Thoracic aorta (tissue), 2 donors: Measurements from ENCODE around the gene DPPA2. TPM values are rescaled to one million over a fixed set of nuclear protein-coding genes. Genes with fewer than 3 reads are reported as not detected.

Source experiments
- ATAC-seq: fragments of 150-250 bp; one replicate; pipeline ENCODE4 v1.8.0; 2017; ENCODE audit warnings: low read depth; ENCODE audit not compliant: insufficient number of reproducible peaks, low FRiP score
- DNase-seq: peaks from one replicate; pipeline ENCODE4 v3.0.0-alpha.2; 2020; ENCODE audit warnings: low spot score
- H3K27ac ChIP-seq, 2 donors: fragments of 200-600 bp; sonication (generic); 1 replicate in 1 of 2; 2 replicates in 1 of 2; pipeline ENCODE4 v1.5.1; 2016; ENCODE audit warnings: mild to moderate bottlenecking in 2 of 2, moderate library complexity in 2 of 2
- H3K27me3 ChIP-seq: fragments of 200-600 bp; sonication (generic); replicated peaks from 2 replicates; pipeline ENCODE4 v1.6.0; 2016; ENCODE audit warnings: mild to moderate bottlenecking; ENCODE audit not compliant: insufficient read depth
- H3K36me3 ChIP-seq: fragments of 200-600 bp; sonication (generic); one replicate; pipeline ENCODE4 v1.5.1; 2016
- H3K4me1 ChIP-seq, 2 donors: fragments of 200-600 bp; sonication (generic); 1 replicate in 1 of 2; 2 replicates in 1 of 2; pipeline versions ENCODE4 v1.5.1 to v1.6.0; 2016; ENCODE audit warnings: low read depth in 2 of 2, mild to moderate bottlenecking in 1 of 2; ENCODE audit not compliant: control insufficient read depth in 1 of 2
- H3K4me3 ChIP-seq: fragments of 200-600 bp; sonication (generic); 2 replicates; pipeline ENCODE4 v1.5.1; 2016; ENCODE audit warnings: mild to moderate bottlenecking
- H3K9me3 ChIP-seq: fragments of 200-600 bp; sonication (generic); 2 replicates; pipeline ENCODE4 v1.5.1; 2016
- CTCF ChIP-seq: fragments of 200-600 bp; sonication (generic); IDR thresholded peaks from one replicate; pipeline ENCODE4 v1.5.1; 2019; ENCODE audit warnings: antibody characterized with exemption
- total RNA-seq, 2 donors: library from RNA; depleted of rRNA; stranded (reverse); fragments of >200 nt; gene quantifications; one replicate each; pipeline versions ENCODE4 v1.1.0 to v1.2.3, GENCODE V29; 2016

The DPPA2 gene
- total RNA-seq, 2 donors from 2014 or later, result not detected

DNA sequence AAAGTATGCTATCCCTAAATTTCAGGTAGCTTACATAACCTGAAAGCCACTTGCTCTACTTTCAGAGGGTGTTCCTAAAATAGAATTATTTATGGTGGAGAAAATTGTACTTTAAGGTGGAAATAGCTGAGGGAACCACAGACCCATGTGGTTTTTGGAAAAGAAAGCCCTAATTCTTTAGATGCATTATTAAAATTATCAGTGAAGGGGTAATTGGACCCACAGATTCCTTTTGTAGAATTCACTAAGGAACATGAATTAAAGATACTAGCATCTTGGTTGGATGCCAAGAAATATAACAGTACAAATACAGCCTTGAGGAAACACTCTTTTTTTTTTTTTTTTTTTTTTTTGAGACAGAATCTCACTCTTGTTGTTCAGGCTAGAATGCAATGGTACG, 37.8 kb downstream of the DPPA2 start:
- ATAC-seq, result no peak
- H3K36me3 ChIP-seq, result no peaks in the 10 kb centered on the region
- no peaks in the 10 kb centered on the region for H3K9me3 ChIP-seq
- H3K4me3 ChIP-seq, result no peak overlapping the region
- DNase-seq, result no peak
- no peaks in the 10 kb centered on the region for H3K27me3 ChIP-seq
- H3K4me1 ChIP-seq, result peaks cover 7 to 9% of the 10 kb centered on the region in 2 donors
- TF ChIP-seq CTCF, result no peak
- peak overlapping the region in 1 of 2 donors; percentile 9 for H3K27ac ChIP-seq

- no peak for TF ChIP-seq CTCF
- Histone ChIP-seq H3K9me3 (no peaks in the 10 kb centered on the region), H3K4me3 (no peak overlapping the region), H3K27ac (peak overlapping the region in 1 of 2 donors; percentile 9), H3K36me3 (no peaks in the 10 kb centered on the region), H3K4me1 (peaks cover 7 to 9% of the 10 kb centered on the region in 2 donors), H3K27me3 (no peaks in the 10 kb centered on the region)
- DNase-seq (no peak), ATAC-seq (no peak)
These were observed 38.2 kb downstream of the DPPA2 start for GRCh38 chr3:109278141-109278540.

- peak; percentile 45 for TF ChIP-seq CTCF
- no peaks in the 10 kb centered on the region for H3K9me3 ChIP-seq
- H3K4me3 ChIP-seq, result no peak overlapping the region
- H3K27me3 ChIP-seq, result no peaks in the 10 kb centered on the region
- DNase-seq (no peak), ATAC-seq (no peak)
- no peaks in the 10 kb centered on the region for H3K36me3 ChIP-seq
- H3K27ac ChIP-seq, result no peak overlapping the region
- H3K4me1 ChIP-seq, result peaks cover 7 to 9% of the 10 kb centered on the region in 2 donors
These were observed 40.5 kb downstream of the DPPA2 start for GRCh38 chr3:109275702-109276293.

- DNase-seq (no peak), ATAC-seq (no peak)
- Histone ChIP-seq H3K4me3 (no peak overlapping the region), H3K4me1 (no peaks in the 10 kb centered on the region), H3K27me3 (no peaks in the 10 kb centered on the region), H3K36me3 (no peaks in the 10 kb centered on the region), H3K27ac (no peak overlapping the region), H3K9me3 (no peaks in the 10 kb centered on the region)
- no peak for TF ChIP-seq CTCF
These were observed 45.5 kb downstream of the DPPA2 start for GRCh38 chr3:109270779-109271178.

DNA sequence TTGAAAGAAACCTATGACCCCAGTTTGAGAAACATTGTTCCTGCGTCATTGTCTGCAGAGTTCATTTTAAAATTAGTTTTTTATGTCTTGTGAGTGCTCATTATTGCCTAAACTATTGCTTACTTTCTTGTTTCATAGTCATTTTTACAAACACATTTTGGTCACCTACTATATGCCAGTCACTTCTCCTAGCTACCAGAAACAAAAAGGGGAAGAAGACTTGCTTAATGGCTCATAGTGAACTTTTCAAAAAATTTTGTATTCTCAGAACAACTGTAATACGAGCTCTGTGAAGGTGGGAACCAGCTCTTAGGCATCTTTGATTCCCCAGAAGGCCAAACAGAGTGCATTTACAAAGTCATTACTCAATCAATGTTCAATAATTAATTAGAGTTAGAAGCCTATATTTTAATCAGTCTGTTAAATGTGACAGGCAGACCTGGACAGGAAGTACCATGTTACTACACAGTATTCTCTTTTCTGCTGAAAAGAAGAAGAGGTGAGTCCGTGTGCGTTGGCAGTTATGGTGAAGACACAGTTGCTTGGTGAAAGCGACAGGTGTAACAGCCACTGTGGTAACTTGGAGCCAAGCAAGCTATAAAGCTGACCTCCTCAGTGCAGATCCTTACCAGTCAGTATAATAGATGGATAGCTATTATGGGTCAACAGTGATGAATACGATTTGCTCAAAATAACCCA, 46.6 kb downstream of the DPPA2 start:
- H3K4me3 ChIP-seq, result no peak overlapping the region
- DNase-seq (no peak), ATAC-seq (no peak)
- H3K27ac ChIP-seq, result no peak overlapping the region
- no peaks in the 10 kb centered on the region for H3K9me3 ChIP-seq
- no peak for TF ChIP-seq CTCF
- no peaks in the 10 kb centered on the region for H3K4me1 ChIP-seq
- H3K27me3 ChIP-seq, result no peaks in the 10 kb centered on the region
- no peaks in the 10 kb centered on the region for H3K36me3 ChIP-seq
